Esophagus muscularis mucosa (tissue), 4 donors: Measurements from ENCODE around the gene CDC42EP1. TPM values are rescaled to one million over a fixed set of nuclear protein-coding genes. Genes with fewer than 3 reads are reported as not detected.
"Not testable (repeated sequence)": the region's sequence is repeated elsewhere in the genome, so short reads cannot be mapped to it uniquely, and the experiment has no call there.

Experiments used
- DNase-seq: peaks from one replicate; pipeline ENCODE4 v3.0.0-alpha.2; 2017; ENCODE audit errors: extremely low spot score
- H3K27ac ChIP-seq, 4 donors: fragments of 200-600 bp; sonication (generic); replicated peaks in 1 of 4; 1 replicate in 3 of 4; 2 replicates in 1 of 4; pipeline ENCODE4 v1.5.1; 2016 to 2019; ENCODE audit warnings: mild to moderate bottlenecking in 1 of 4
- H3K27me3 ChIP-seq, 4 donors: fragments of 200-600 bp; sonication (generic); one replicate each; pipeline versions ENCODE4 v1.5.1 to v1.6.0; 2016 to 2019
- H3K36me3 ChIP-seq, 4 donors: fragments of 200-600 bp; sonication (generic); one replicate each; pipeline ENCODE4 v1.5.1; 2016 to 2019
- H3K4me1 ChIP-seq, 4 donors: fragments of 200-600 bp; sonication (generic); one replicate each; pipeline ENCODE4 v1.5.1; 2016 to 2019
- H3K4me3 ChIP-seq, 4 donors: fragments of 200-600 bp; sonication (generic); 1 replicate in 2 of 4; 2 replicates in 2 of 4; pipeline ENCODE4 v1.5.1; 2016 to 2019; ENCODE audit warnings: mild to moderate bottlenecking in 4 of 4, moderate library complexity in 1 of 4
- H3K9me3 ChIP-seq, 4 donors: fragments of 200-600 bp; sonication (generic); 1 replicate in 3 of 4; 2 replicates in 1 of 4; pipeline ENCODE4 v1.5.1; 2016 to 2019
- EP300 ChIP-seq: sonication (generic); formaldehyde crosslinking; IDR thresholded peaks from one replicate; pipeline ENCODE4 v1.6.1; 2017; ENCODE audit warnings: antibody characterized with exemption
- POLR2A ChIP-seq: fragments of 450-650 bp; IDR thresholded peaks from one replicate; pipeline ENCODE4 v1.6.1; 2017; ENCODE audit warnings: antibody characterized with exemption, moderate library complexity, mild to moderate bottlenecking, low read depth
- POLR2AphosphoS5 ChIP-seq, 2 donors: sonication (generic); formaldehyde crosslinking; IDR thresholded peaks; one replicate each; pipeline ENCODE4 v1.6.1; 2017; ENCODE audit warnings: antibody characterized with exemption in 2 of 2
- WGBS: methylation state at CpG from one replicate; pipeline ENCODE4 v1.1.5; 2018; 5-methylcytosine and 5-hydroxymethylcytosine counted together
- intact Hi-C: fragments of 100-400 bp; cut with DNase I; formaldehyde crosslinking; loops from one replicate; pipeline ENCODE4 v1.15.1; 2023
- total RNA-seq, 4 donors: library from RNA; depleted of rRNA; stranded (reverse); fragments of >200 nt; gene quantifications; one replicate each; pipeline versions ENCODE4 v1.1.0 to v1.2.1, GENCODE V29; 2016
- TF ChIP-seq, protein P1 (sequence below), 3 experiments: fragments of 200-600 bp in 2 of 3; fragments of 450-650 bp in 1 of 3; sonication (generic) in 2 of 3; IDR thresholded peaks; one replicate each; pipeline ENCODE4 v1.5.1; 2017 to 2019; ENCODE audit warnings: antibody characterized with exemption in 3 of 3, mild to moderate bottlenecking in 2 of 3, moderate library complexity in 1 of 3

The CDC42EP1 gene
- total RNA-seq, 4 donors from 2014 or later: 19.9 to 38.1 (median 36.7) TPM

DNA sequence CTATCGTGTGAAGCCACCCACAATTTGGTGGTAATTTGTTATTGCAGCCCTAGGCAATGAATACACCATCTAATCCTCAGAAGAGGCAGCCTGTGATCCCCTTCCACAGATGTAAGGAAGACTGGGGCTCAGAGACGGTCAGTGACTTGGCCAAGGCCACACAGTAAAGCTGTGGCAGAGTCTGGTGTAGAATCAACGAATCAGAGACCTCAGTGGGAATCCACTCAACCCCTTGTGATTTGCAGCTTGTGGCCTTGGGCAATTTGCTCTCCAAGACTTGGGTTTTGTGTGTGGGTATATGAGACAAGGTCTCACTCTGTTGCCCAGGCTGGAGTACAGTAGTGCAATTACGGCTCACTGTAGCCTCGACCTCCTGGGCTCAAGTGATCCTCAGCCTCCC, 17.7 kb downstream of the CDC42EP1 start:
- no peaks in the 10 kb centered on the region for H3K27me3 ChIP-seq
- DNase-seq: no peak
- no peaks in the 10 kb centered on the region for H3K9me3 ChIP-seq
- no peak overlapping the region for H3K27ac ChIP-seq
- peaks cover 0 to 7% (median 3%) of the 10 kb centered on the region in 4 donors for H3K4me1 ChIP-seq
- no peaks in the 10 kb centered on the region for H3K36me3 ChIP-seq
- TF ChIP-seq POLR2AphosphoS5 (IDR thresholded peaks at IDR 0.05) (no peak), EP300 (no peak), POLR2A (no peak)
- TF ChIP-seq, protein P1, sequence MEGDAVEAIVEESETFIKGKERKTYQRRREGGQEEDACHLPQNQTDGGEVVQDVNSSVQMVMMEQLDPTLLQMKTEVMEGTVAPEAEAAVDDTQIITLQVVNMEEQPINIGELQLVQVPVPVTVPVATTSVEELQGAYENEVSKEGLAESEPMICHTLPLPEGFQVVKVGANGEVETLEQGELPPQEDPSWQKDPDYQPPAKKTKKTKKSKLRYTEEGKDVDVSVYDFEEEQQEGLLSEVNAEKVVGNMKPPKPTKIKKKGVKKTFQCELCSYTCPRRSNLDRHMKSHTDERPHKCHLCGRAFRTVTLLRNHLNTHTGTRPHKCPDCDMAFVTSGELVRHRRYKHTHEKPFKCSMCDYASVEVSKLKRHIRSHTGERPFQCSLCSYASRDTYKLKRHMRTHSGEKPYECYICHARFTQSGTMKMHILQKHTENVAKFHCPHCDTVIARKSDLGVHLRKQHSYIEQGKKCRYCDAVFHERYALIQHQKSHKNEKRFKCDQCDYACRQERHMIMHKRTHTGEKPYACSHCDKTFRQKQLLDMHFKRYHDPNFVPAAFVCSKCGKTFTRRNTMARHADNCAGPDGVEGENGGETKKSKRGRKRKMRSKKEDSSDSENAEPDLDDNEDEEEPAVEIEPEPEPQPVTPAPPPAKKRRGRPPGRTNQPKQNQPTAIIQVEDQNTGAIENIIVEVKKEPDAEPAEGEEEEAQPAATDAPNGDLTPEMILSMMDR (IDR thresholded peaks at IDR 0.05): no peak
- WGBS: 88% methylated on average over 5 of the region's 5 CpGs
- intact Hi-C loops: no loop called here
- no peak overlapping the region for H3K4me3 ChIP-seq

DNA sequence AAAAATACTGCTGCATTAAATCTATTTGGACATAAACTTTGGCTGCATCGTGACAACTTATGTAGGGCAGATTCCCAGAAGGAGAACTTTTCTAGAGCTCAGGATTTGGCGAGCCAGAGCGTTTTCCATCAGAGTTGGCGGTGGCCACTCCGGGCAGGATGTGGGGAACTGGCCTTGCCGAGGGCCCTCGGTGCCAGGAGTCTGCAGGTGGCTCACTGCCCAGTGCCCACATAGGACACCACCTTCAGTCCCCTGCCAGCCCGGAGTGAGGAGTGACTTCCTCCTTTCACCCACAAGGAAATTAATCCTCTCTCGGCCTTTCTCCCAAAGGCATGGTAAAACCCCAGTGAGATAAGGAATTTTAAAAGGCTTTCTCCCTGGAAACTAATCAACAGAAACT, 21.2 kb downstream of the CDC42EP1 start:
- H3K27ac ChIP-seq: no peak overlapping the region
- H3K36me3 ChIP-seq: no peaks in the 10 kb centered on the region
- TF ChIP-seq EP300: no peak
- TF ChIP-seq, protein P1 (IDR thresholded peaks at IDR 0.05): no peak
- no peak for TF ChIP-seq POLR2AphosphoS5 (IDR thresholded peaks at IDR 0.05)
- TF ChIP-seq POLR2A: no peak
- no peak overlapping the region for H3K4me3 ChIP-seq
- intact Hi-C loops: no loop called here
- H3K4me1 ChIP-seq: peaks cover 0 to 7% (median 3%) of the 10 kb centered on the region in 4 donors
- no peak for DNase-seq
- H3K27me3 ChIP-seq: no peaks in the 10 kb centered on the region
- no peaks in the 10 kb centered on the region for H3K9me3 ChIP-seq
- WGBS: 25% methylated on average over 9 of the region's 9 CpGs

DNA sequence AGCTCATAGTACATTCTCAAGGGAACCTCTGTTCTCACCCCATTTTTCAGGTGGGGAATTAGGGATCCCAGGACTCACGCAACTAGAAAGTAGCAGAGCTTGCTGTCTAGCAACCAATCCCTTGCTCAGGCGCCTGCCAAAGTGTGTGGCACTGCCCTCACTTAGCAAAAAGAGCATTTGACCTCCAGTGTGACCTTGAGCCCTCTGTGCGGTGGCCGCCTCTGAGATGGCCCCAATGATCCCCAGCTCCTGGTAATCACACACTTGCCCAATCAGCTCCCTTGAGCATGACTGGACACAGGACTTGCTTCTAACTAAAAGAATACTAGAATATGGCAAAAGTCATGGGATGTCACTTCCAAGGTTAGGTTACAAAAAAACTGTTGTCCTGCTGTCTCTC, 22.2 kb downstream of the CDC42EP1 start:
- TF ChIP-seq POLR2A: no peak
- no peak for TF ChIP-seq POLR2AphosphoS5 (IDR thresholded peaks at IDR 0.05)
- no peak for TF ChIP-seq EP300
- TF ChIP-seq, protein P1 (IDR thresholded peaks at IDR 0.05): no peak
- no peak for DNase-seq
- H3K4me3 ChIP-seq: no peak overlapping the region
- intact Hi-C loops: no loop called here
- WGBS: 90% methylated on average over 4 of the region's 4 CpGs
- H3K27ac ChIP-seq: no peak overlapping the region
- H3K27me3 ChIP-seq: no peaks in the 10 kb centered on the region
- no peaks in the 10 kb centered on the region for H3K9me3 ChIP-seq
- no peaks in the 10 kb centered on the region for H3K36me3 ChIP-seq
- peaks cover 0 to 7% (median 3%) of the 10 kb centered on the region in 4 donors for H3K4me1 ChIP-seq

DNA sequence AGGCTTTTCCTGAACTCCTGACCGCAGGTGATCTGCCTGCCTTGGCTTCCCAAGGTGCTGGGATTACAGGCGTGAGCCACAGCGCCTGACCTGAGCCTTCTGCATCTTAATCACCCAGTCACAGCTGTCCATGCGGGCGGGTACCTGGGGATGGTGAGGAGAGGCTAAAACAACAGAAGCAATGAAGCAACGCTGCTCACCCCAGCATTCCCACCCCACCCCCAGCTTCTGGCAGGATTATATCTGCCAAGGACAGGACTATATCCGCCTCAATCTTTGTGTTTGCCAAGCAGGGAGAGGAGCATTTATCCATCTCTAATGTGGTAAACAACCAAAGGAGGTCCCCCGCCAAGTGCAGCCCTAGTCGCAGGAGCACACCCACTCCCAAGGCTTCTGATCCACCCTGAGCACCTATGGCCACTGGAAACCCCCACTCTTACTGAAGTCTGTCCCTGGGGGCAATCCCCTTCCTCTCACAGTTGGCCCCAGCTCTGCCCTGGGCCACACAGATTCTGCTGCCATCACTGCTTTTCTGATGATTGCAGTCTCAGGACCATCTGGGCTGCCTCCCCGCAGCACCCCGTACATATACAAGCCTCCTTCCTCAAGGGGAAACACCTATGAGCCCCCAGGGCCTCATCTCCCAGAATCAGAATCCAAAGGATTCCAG, 28.4 kb downstream of the CDC42EP1 start:
- H3K27ac ChIP-seq: no peak overlapping the region
- WGBS: 83% methylated on average over 8 of the region's 11 CpGs
- intact Hi-C loops: no loop called here
- TF ChIP-seq POLR2AphosphoS5 (IDR thresholded peaks at IDR 0.05) (no peak), POLR2A (no peak), EP300 (no peak)
- TF ChIP-seq, protein P1 (IDR thresholded peaks at IDR 0.05): no peak
- no peak overlapping the region for H3K4me3 ChIP-seq
- peaks cover 0 to 11% (median 3%) of the 10 kb centered on the region in 4 donors for H3K4me1 ChIP-seq
- no peak for DNase-seq
- no peaks in the 10 kb centered on the region for H3K9me3 ChIP-seq
- H3K36me3 ChIP-seq: no peaks in the 10 kb centered on the region
- no peaks in the 10 kb centered on the region for H3K27me3 ChIP-seq

DNA sequence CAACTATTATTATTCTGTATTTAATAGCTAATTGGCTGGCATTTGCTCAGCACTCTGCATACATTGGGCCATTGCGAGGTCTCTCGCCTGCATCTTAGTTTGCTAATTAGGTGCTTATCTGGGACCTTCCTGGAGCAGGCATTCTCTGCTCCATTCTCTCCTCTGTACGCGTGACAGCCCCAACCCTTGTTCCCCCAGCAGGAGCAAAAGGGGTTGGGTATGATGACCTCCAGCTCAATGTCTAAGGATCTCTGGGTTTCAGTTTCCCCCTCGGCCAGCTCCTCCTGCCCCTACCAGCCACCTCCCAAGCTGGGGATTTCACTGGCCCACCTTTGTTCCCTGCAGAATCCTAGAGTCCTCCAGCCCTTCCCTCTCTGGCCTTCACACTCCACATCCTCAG, 29.4 kb downstream of the CDC42EP1 start:
- DNase-seq: no peak
- no peaks in the 10 kb centered on the region for H3K9me3 ChIP-seq
- intact Hi-C loops: no loop called here
- H3K27ac ChIP-seq: no peak overlapping the region
- H3K27me3 ChIP-seq: peaks cover 0 to 6% (median 0%) of the 10 kb centered on the region in 4 donors
- WGBS: 94% methylated on average over 5 of the region's 5 CpGs
- peaks cover 0 to 11% (median 3%) of the 10 kb centered on the region in 4 donors for H3K4me1 ChIP-seq
- no peak overlapping the region for H3K4me3 ChIP-seq
- no peak for TF ChIP-seq EP300
- TF ChIP-seq, protein P1 (IDR thresholded peaks at IDR 0.05): no peak
- TF ChIP-seq POLR2AphosphoS5 (IDR thresholded peaks at IDR 0.05): no peak
- TF ChIP-seq POLR2A: no peak
- no peaks in the 10 kb centered on the region for H3K36me3 ChIP-seq

DNA sequence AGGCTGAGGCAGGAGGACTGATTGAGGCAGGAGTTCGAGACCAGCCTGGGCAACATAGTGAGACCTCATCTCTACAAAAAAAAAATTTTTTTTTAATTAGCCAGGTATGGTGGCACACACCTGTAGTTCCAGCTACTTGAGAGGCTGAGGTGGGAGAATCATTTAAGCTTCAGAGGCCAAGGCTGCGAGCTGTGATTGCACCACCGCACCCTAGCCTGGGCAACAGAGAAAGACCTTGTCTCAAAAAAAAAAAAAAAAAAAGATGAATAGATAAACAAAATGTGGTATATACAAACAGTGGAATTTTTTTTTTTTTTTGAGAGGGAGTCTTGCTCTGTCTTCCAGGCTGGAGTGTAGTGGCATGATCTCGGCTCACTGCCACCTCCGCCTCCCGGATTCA, 30.8 kb downstream of the CDC42EP1 start:
- H3K9me3 ChIP-seq, H3K4me3 ChIP-seq, DNase-seq, H3K36me3 ChIP-seq, intact Hi-C loops, H3K27ac ChIP-seq: not testable (repeated sequence)
- Histone ChIP-seq H3K4me1 (peaks cover 0 to 11% (median 3%) of the 10 kb centered on the region in 4 donors), H3K27me3 (peaks cover 0 to 20% (median 0%) of the 10 kb centered on the region in 4 donors)
- 87% methylated on average over 6 of the region's 6 CpGs for WGBS
